Measurements from ENCODE around the gene HDAC10. TPM values are rescaled to one million over a fixed set of nuclear protein-coding genes. Genes with fewer than 3 reads are reported as not detected.
A peak's percentile ranks its signal among the peaks of the same experiment; 100 is the strongest.

The HDAC10 gene
- total and polyA plus RNA-seq, 10 of the 15 experiments (the other 5 are each of a cell fraction or from before 2014, with no cell fraction given), result 0.26 to 48.6 (median 5.0) TPM

GRCh38 chr22:50252082-50253045 is 1.3 kb upstream of the HDAC10 start:
- no peak overlapping the region for H3K9ac ChIP-seq (ENCODE audit: control insufficient read depth, insufficient read depth, low read length)
- peak overlapping the region; percentile 98; the same call in 1 of the 2 replicates for H3K4me2 ChIP-seq (ENCODE audit: control insufficient read depth, insufficient read depth)
- no peak for TF ChIP-seq ZBTB11 (CRISPR knock-in tag; IDR thresholded peaks at IDR 0.05)
- TF ChIP-seq IKZF1 (conservative IDR thresholded peaks at IDR 0.05), result no peak
- 0 out of 4 replicates have a peak, but pooled peaks of 1 of the 2 experiments have one; percentile 21 for TF ChIP-seq BHLHE40 (IDR thresholded peaks at IDR 0.05; ENCODE audit: borderline replicate concordance in 1 of 2, low read depth in 2 of 2, low read length in 1 of 2)
- no peak for TF ChIP-seq TAF1 (IDR thresholded peaks at IDR 0.05; ENCODE audit: borderline replicate concordance, low read depth, low read length)
- TF ChIP-seq SMARCA5 (IDR thresholded peaks at IDR 0.05), result no peak
- TF ChIP-seq YY1 (IDR thresholded peaks at IDR 0.05; ENCODE audit: low read depth, low read length), result peak; percentile 30; the same call in 1 of the 2 replicates
- no peak for TF ChIP-seq ATF2 (IDR thresholded peaks at IDR 0.05; ENCODE audit: low read length)
- no peak for TF ChIP-seq SREBF2 (IDR thresholded peaks at IDR 0.05; ENCODE audit: low read length)
- no peak for TF ChIP-seq NFYB (IDR thresholded peaks at IDR 0.05; ENCODE audit: insufficient read depth, low read depth, low read length)
- no peak for TF ChIP-seq PAX8 (IDR thresholded peaks at IDR 0.05)
- TF ChIP-seq, protein P1, sequence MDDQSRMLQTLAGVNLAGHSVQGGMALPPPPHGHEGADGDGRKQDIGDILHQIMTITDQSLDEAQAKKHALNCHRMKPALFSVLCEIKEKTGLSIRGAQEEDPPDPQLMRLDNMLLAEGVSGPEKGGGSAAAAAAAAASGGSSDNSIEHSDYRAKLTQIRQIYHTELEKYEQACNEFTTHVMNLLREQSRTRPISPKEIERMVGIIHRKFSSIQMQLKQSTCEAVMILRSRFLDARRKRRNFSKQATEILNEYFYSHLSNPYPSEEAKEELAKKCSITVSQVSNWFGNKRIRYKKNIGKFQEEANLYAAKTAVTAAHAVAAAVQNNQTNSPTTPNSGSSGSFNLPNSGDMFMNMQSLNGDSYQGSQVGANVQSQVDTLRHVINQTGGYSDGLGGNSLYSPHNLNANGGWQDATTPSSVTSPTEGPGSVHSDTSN (IDR thresholded peaks at IDR 0.05; ENCODE audit: insufficient replicate concordance, low read depth, low read length), result no peak
- no peak for TF ChIP-seq TCF3 (IDR thresholded peaks at IDR 0.05; ENCODE audit: borderline replicate concordance, insufficient read depth, low read depth, low read length)

More at GRCh38 chr22:50252082-50253045, 1.3 kb upstream of the HDAC10 start:
- H3K36me3 ChIP-seq (ENCODE audit: control insufficient read depth in 2 of 2, insufficient read depth in 2 of 2, low read length in 1 of 2), result peaks cover 0 to 5% of the 10 kb centered on the region in 2 experiments; a peak in 2 of 4 replicates
- intact Hi-C loops (cut with micrococcal nuclease; ENCODE audit: unreplicated experiment), result loop anchor here (1.0 to 5.0 kb wide), 3 partner anchors 90 to 440 kb away; no protein-coding TSS in a partner anchor
- H4K20me1 ChIP-seq (ENCODE audit: control insufficient read depth, insufficient read depth), result no peaks in the 10 kb centered on the region
- ChIA-PET SMC1A (ENCODE audit: uncharacterized antibody, unreplicated experiment) (interaction anchor here (1.0 to 1.9 kb wide), 6 partner anchors 11 to 106 kb away, joined by 3 to 5 read pairs (median 3); no protein-coding TSS in a partner anchor), RAD21 (ENCODE audit: unreplicated experiment) (interaction anchor here (0.6 to 3.3 kb wide), 9 partner anchors 9 to 256 kb away, joined by 3 to 26 read pairs (median 3); partner anchors contain the start of genes LMF2, MAPK12 and NCAPH2), POLR2A (interaction anchor here (0.6 to 2.7 kb wide), 4 partner anchors 9 to 369 kb away, joined by 3 to 15 read pairs (median 5); partner anchors contain the start of gene MAPK12), CTCF (interaction anchor here (0.6 to 3.0 kb wide), 14 partner anchors 9 to 369 kb away, joined by 3 to 20 read pairs (median 4); partner anchors contain the start of gene MAPK12)
- in situ Hi-C loops (cut with MboI), result loop anchor here (10.0 kb wide), 2 partner anchors 242 to 362 kb away; no protein-coding TSS in a partner anchor
- H3K4me3 ChIP-seq, result no peak overlapping the region
- H3K4me1 ChIP-seq (ENCODE audit: control insufficient read depth, insufficient read depth, low read length), result peaks cover 22% of the 10 kb centered on the region
- no peaks in the 10 kb centered on the region for H3K9me3 ChIP-seq (replicated peaks; ENCODE audit: control insufficient read depth, insufficient read depth, low read length)
- FAIRE-seq (no peak), DNase-seq (ENCODE audit: low read depth, low spot score) (no peak), ATAC-seq (peak; percentile 78)
- no peaks in the 10 kb centered on the region for H3K27me3 ChIP-seq (replicated peaks in 1 of 2; ENCODE audit: control insufficient read depth in 2 of 2, insufficient read depth in 2 of 2, low read length in 1 of 2)
- H3K79me2 ChIP-seq (ENCODE audit: control insufficient read depth, insufficient read depth, low read length), result peaks cover 9% of the 10 kb centered on the region
- no peak overlapping the region for H3K27ac ChIP-seq (ENCODE audit: control insufficient read depth, insufficient read depth)
- BruUV-seq (replicated peaks), result no TSS peak
- no peak overlapping the region for H2AFZ ChIP-seq (ENCODE audit: control insufficient read depth, low read depth, low read length)
- WGBS (ENCODE audit: insufficient coverage, insufficient replicate concordance, low lambda C conversion rate, missing lambda C conversion rate), result 39% methylated on average over 24 of the region's 25 CpGs

Data from GM12878 (cell line).